A549 (cell line): ENCODE data around the gene DPEP2. TPM values are rescaled to one million over a fixed set of nuclear protein-coding genes. Genes with fewer than 3 reads are reported as not detected.

ENCODE experiments used
- ATAC-seq, 2 experiments: fragments of 200-7000 bp in 1 of 2; fragments of >200 bp in 1 of 2; cut with Nextera tagmentation in 1 of 2; cut with Tn5 transposase in 1 of 2; 3 replicates each; pipeline versions ENCODE4 v1.8.0 to v1.9.1; 2018 to 2020; ENCODE audit warnings: mild to moderate bottlenecking in 1 of 2, moderate library complexity in 1 of 2
- CTCF ChIA-PET: fragments of 300-600 bp; sonication (Branson Sonifier 250); formaldehyde crosslinking; extraction: SDS; loops from one replicate; lab custom pipeline; 2021; ENCODE audit warnings: antibody characterized with exemption, inconsistent platforms; lab: Yijun Ruan, JAX
- POLR2A ChIA-PET: fragments of 350-600 bp; formaldehyde crosslinking; extraction: SDS; loops from one replicate; lab custom pipeline; 2021; ENCODE audit warnings: antibody characterized with exemption, inconsistent platforms; lab: Yijun Ruan, JAX
- DNase-seq, 2 experiments: peaks; one replicate each; pipeline versions ENCODE4 v3.0.0 to v3.0.0-alpha.2; 2011 to 2016; ENCODE audit warnings: low read depth in 1 of 2, low spot score in 1 of 2
- FAIRE-seq: peaks from 2 replicates; lab custom pipeline; 2011; peaks lifted over from hg19 to GRCh38; lab: Jason Lieb, UNC
- H3K27ac ChIP-seq, 2 experiments: fragments of >200 bp; sonication (Bioruptor Twin); formaldehyde crosslinking; 3 replicates each; pipeline ENCODE4 v1.5.1; 2016 to 2017
- H3K4me1 ChIP-seq: fragments of >200 bp; sonication (Bioruptor Twin); formaldehyde crosslinking; 3 replicates; pipeline ENCODE4 v1.6.1; 2016
- H3K4me2 ChIP-seq: fragments of >200 bp; sonication (Bioruptor Twin); formaldehyde crosslinking; 3 replicates; pipeline ENCODE4 v1.6.1; 2016
- H3K4me3 ChIP-seq: fragments of >200 bp; sonication (Bioruptor Twin); formaldehyde crosslinking; 3 replicates; pipeline ENCODE4 v1.5.1; 2016
- H3K9me3 ChIP-seq: fragments of >200 bp; sonication (Bioruptor Twin); formaldehyde crosslinking; 3 replicates; pipeline ENCODE4 v1.6.1; 2016
- BHLHE40 ChIP-seq: IDR thresholded peaks from 2 replicates; pipeline ENCODE4 v1.6.1; 2012; ENCODE audit warnings: low read depth, low read length, inconsistent platforms
- CBX8 ChIP-seq: fragments of 200-600 bp; sonication (generic); IDR thresholded peaks from 2 replicates; pipeline ENCODE4 v1.6.1; 2016
- CEBPB ChIP-seq, 2 experiments: fragments of >200 bp in 1 of 2; sonication (Bioruptor Twin) in 1 of 2; formaldehyde crosslinking in 1 of 2; IDR thresholded peaks; 2 replicates each; pipeline ENCODE4 v1.6.1; 2012 to 2016
- CTCF ChIP-seq: fragments of >200 bp; sonication (Bioruptor Twin); formaldehyde crosslinking; IDR thresholded peaks from 3 replicates; pipeline ENCODE4 v1.5.1; 2016
- E2F6 ChIP-seq: IDR thresholded peaks from 2 replicates; pipeline ENCODE4 v1.6.1; 2012; ENCODE audit warnings: low read depth, borderline replicate concordance
- EHF ChIP-seq: fragments of 250-450 bp; sonication (Bioruptor Pico); IDR thresholded peaks from 2 replicates; pipeline ENCODE4 v1.5.0; 2020; ENCODE audit warnings: mild to moderate bottlenecking
- ESRRA ChIP-seq: fragments of 150-350 bp; IDR thresholded peaks from 2 replicates; pipeline ENCODE4 v1.6.1; 2014; ENCODE audit warnings: mild to moderate bottlenecking, low read length, borderline replicate concordance
- FOSL2 ChIP-seq, 2 experiments: fragments of 450-650 bp in 1 of 2; fragments of >200 bp in 1 of 2; sonication (Bioruptor Twin) in 1 of 2; formaldehyde crosslinking; IDR thresholded peaks; 2 replicates each; pipeline versions ENCODE4 v1.5.0 to v1.6.1; 2016 to 2020; ENCODE audit warnings: mild to moderate bottlenecking in 1 of 2, moderate library complexity in 1 of 2
- HDAC2 ChIP-seq: fragments of 200-600 bp; sonication (generic); IDR thresholded peaks from 2 replicates; pipeline ENCODE4 v1.6.1; 2016
- HEYL ChIP-seq: fragments of 250-450 bp; sonication (Bioruptor Pico); IDR thresholded peaks from 2 replicates; pipeline ENCODE4 v1.8.0; 2021; ENCODE audit warnings: mild to moderate bottlenecking, moderate library complexity
- HOXB13 ChIP-seq: fragments of 250-450 bp; sonication (Bioruptor Pico); IDR thresholded peaks from 2 replicates; pipeline ENCODE4 v1.5.0; 2020; ENCODE audit warnings: low read depth, mild to moderate bottlenecking, moderate library complexity
- KDM1A ChIP-seq: fragments of 200-600 bp; sonication (generic); IDR thresholded peaks from 2 replicates; pipeline ENCODE4 v1.6.1; 2016; ENCODE audit warnings: low read depth, mild to moderate bottlenecking
- MAFK ChIP-seq: fragments of 450-650 bp; IDR thresholded peaks from 2 replicates; pipeline ENCODE4 v1.6.1; 2014; ENCODE audit not compliant: partially characterized antibody
- PBX3 ChIP-seq: IDR thresholded peaks from 2 replicates; pipeline ENCODE4 v1.6.1; 2012
- PHF8 ChIP-seq: fragments of 200-600 bp; sonication (generic); IDR thresholded peaks from 2 replicates; pipeline ENCODE4 v1.6.1; 2016; ENCODE audit warnings: low read depth, mild to moderate bottlenecking, antibody characterized with exemption, moderate library complexity, borderline replicate concordance
- RAD21 ChIP-seq, 2 experiments: fragments of >200 bp in 1 of 2; sonication (Bioruptor Twin) in 1 of 2; formaldehyde crosslinking in 1 of 2; IDR thresholded peaks in 1 of 2; conservative IDR thresholded peaks in 1 of 2; 2 replicates in 1 of 2; 3 replicates in 1 of 2; pipeline ENCODE4 v1.6.1; 2012 to 2018; ENCODE audit warnings: inconsistent platforms in 1 of 2
- SREBF2 ChIP-seq: fragments of 450-650 bp; IDR thresholded peaks from 2 replicates; pipeline ENCODE4 v1.6.1; 2014; ENCODE audit warnings: mild to moderate bottlenecking, moderate library complexity
- TP53 ChIP-seq: fragments of 250-450 bp; sonication (Bioruptor Pico); IDR thresholded peaks from 2 replicates; pipeline ENCODE4 v1.5.0; 2021; ENCODE audit warnings: mild to moderate bottlenecking, moderate library complexity
- USF2 ChIP-seq: fragments of 450-650 bp; IDR thresholded peaks from 2 replicates; pipeline ENCODE4 v1.6.1; 2014; ENCODE audit warnings: antibody characterized with exemption
- ZC3H11A ChIP-seq: fragments of 450-650 bp; IDR thresholded peaks from 2 replicates; pipeline ENCODE4 v1.6.1; 2014; ENCODE audit warnings: antibody characterized with exemption, mild to moderate bottlenecking
- ZSCAN20 ChIP-seq: fragments of 250-450 bp; sonication (Bioruptor Pico); IDR thresholded peaks from 2 replicates; pipeline ENCODE4 v1.8.0; 2022; ENCODE audit warnings: mild to moderate bottlenecking, moderate library complexity
- WGBS: methylation state at CpG from one replicate; pipeline ENCODE4 v1.1.6; 2017; ENCODE audit errors: missing lambda C conversion rate; 5-methylcytosine and 5-hydroxymethylcytosine counted together
- polyA plus RNA-seq, 4 experiments: library from polyadenylated mRNA; depleted of rRNA in 3 of 4; stranded (reverse); fragments of >200 nt; fragmentation: RNase III in 1 of 4; extraction: RNeasy Plus Mini Kit Qiagen cat#74134 plus additional on column Dnase treatment in 1 of 4; gene quantifications; 2 replicates in 3 of 4; 3 replicates in 1 of 4; pipeline ENCODE4 v1.2.3, GENCODE V29; 2011 to 2017
- TF ChIP-seq, protein P1 (sequence below): fragments of 250-450 bp; sonication (Bioruptor Pico); IDR thresholded peaks from 2 replicates; pipeline ENCODE4 v1.5.0; 2020; ENCODE audit warnings: low read depth, mild to moderate bottlenecking, moderate library complexity
- TF ChIP-seq, protein P2 (sequence below): fragments of >200 bp; sonication (Bioruptor Twin); formaldehyde crosslinking; IDR thresholded peaks from 2 replicates; pipeline ENCODE4 v1.6.1; 2016

DPEP2 gene
- polyA plus RNA-seq, 2 of the 4 experiments (the other 2 are of a cell fraction): not detected

- no peaks in the 10 kb centered on the region for H3K9me3 ChIP-seq
- ATAC-seq (no peak), DNase-seq (no peak), FAIRE-seq (no peak)
- no peak overlapping the region for H3K27ac ChIP-seq
- H3K4me1 ChIP-seq: peaks cover 7% of the 10 kb centered on the region; the same call in 2 of the 3 replicates
- WGBS: 81% methylated on average over 5 of the region's 5 CpGs
- ChIA-PET POLR2A (interaction anchor here (0.6 kb wide), 1 partner anchor 993 kb away, joined by 3 read pairs; no protein-coding TSS in a partner anchor), CTCF (interaction anchor here (1.1 to 1.2 kb wide), 3 partner anchors 20 to 238 kb away, joined by 3 read pairs; no protein-coding TSS in a partner anchor)
- no peak overlapping the region for H3K4me3 ChIP-seq
- TF ChIP-seq ZC3H11A: peak; percentile 86
- TF ChIP-seq, protein P1, sequence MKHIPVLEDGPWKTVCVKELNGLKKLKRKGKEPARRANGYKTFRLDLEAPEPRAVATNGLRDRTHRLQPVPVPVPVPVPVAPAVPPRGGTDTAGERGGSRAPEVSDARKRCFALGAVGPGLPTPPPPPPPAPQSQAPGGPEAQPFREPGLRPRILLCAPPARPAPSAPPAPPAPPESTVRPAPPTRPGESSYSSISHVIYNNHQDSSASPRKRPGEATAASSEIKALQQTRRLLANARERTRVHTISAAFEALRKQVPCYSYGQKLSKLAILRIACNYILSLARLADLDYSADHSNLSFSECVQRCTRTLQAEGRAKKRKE (CRISPR knock-in tag): no peak
- H3K4me2 ChIP-seq: no peak overlapping the region
Measured at GRCh38 chr16:67986949-67987348, 12.3 kb downstream of the DPEP2 start.

GRCh38 chr16:67982011-67982696, 17.1 kb downstream of the DPEP2 start:
- Histone ChIP-seq H3K4me1 (peaks cover 7% of the 10 kb centered on the region; the same call in 2 of the 3 replicates), H3K27ac (no peak overlapping the region), H3K9me3 (no peaks in the 10 kb centered on the region), H3K4me3 (no peak overlapping the region), H3K4me2 (no peak overlapping the region)
- ChIA-PET POLR2A (no interaction called here), CTCF (interaction anchor here (1.2 to 3.8 kb wide), 5 partner anchors 10 to 40 kb away, joined by 3 to 14 read pairs (median 5); no protein-coding TSS in a partner anchor)
- DNase-seq: no peak
- no peak for ATAC-seq
- WGBS: 94% methylated on average over 31 of the region's 49 CpGs
- no peak for FAIRE-seq
- TF ChIP-seq HDAC2: no peak
- no peak for TF ChIP-seq ZC3H11A
- TF ChIP-seq CTCF: no peak
- TF ChIP-seq ZSCAN20 (CRISPR knock-in tag): no peak
- no peak for TF ChIP-seq PBX3
- TF ChIP-seq CEBPB (IDR thresholded peaks at IDR 0.05): no peak
- TF ChIP-seq KDM1A: no peak
- TF ChIP-seq, protein P2, sequence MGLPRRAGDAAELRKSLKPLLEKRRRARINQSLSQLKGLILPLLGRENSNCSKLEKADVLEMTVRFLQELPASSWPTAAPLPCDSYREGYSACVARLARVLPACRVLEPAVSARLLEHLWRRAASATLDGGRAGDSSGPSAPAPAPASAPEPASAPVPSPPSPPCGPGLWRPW: no peak
- no peak for TF ChIP-seq CBX8
- no peak for TF ChIP-seq FOSL2 (IDR thresholded peaks at IDR 0.05)
- TF ChIP-seq FOSL2 (CRISPR knock-in tag; IDR thresholded peaks at IDR 0.05): no peak
- TF ChIP-seq BHLHE40: no peak
- TF ChIP-seq TP53: no peak
- TF ChIP-seq PHF8: no peak
- TF ChIP-seq SREBF2: no peak

DNA sequence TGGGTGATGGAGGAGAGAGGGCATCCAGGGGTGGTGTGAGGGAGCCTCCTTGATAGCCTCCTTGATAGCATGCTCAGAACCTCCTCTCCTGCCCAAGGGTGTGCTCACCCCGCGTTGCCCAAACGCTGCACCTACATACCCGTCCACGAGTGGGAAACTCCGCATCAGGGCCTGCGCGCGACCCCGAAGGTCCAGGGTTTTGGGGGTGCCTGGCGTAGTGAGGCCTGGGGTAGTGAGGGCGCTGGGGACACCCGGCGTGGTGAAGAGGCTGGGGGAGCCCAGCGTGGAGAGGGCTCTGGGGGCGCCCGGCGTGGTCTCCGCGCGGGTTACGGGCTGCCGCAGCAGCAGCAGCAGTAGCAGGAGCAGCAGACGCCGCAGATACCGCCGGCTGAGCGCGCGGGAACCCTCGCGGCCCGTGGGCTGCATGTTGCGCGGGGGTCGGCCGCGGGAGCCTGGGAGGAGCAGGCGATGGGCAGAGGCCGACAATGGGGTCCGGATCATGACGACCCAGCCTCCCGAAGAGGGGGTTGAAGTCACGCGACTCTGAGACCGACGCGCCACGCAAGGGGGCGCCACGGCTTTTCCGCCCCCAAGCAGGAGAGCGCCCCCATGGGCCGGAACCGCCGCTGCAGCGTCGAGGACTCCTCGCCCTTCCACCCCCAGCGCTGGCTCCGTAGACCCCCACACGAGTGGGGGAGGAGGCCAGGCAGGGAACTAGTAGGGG, 19.2 kb downstream of the DPEP2 start, which contains the start of gene DPEP3:
TSS of gene DPEP3 (minus strand) at position 545 of the 724 bp plus-strand sequence. CDS start at position 426, 119 bp downstream.
- no peak for ATAC-seq
- no peak for TF ChIP-seq MAFK
- TF ChIP-seq E2F6: no peak
- no peak for TF ChIP-seq USF2
- TF ChIP-seq RAD21 (conservative IDR thresholded peaks at IDR 0.05 in 1 of 2, IDR thresholded peaks at IDR 0.05 in 1 of 2): no peak
- no peak for TF ChIP-seq PBX3
- TF ChIP-seq EHF: no peak
- no peak for TF ChIP-seq HOXB13
- TF ChIP-seq, protein P2: no peak
- no peak for TF ChIP-seq HEYL (CRISPR knock-in tag)
- no peak for TF ChIP-seq ESRRA

More for the DNA sequence above, 19.2 kb downstream of the DPEP2 start, which contains the start of gene DPEP3:
- no peak for FAIRE-seq
- POLR2A ChIA-PET: no interaction called here
- no peak for DNase-seq
- 92% methylated on average over 62 of the region's 62 CpGs for WGBS
- Histone ChIP-seq H3K4me1 (peaks cover 5% of the 10 kb centered on the region; the same call in 2 of the 3 replicates), H3K27ac (no peak within 1 kb of the TSS), H3K4me2 (no peak within 1 kb of the TSS), H3K4me3 (no peak within 1 kb of the TSS), H3K9me3 (no peaks in the 10 kb centered on the region)
- CTCF ChIA-PET: interaction anchor here (0.8 to 3.8 kb wide), 4 partner anchors 12 to 251 kb away, joined by 3 to 14 read pairs (median 4); no protein-coding TSS in a partner anchor
